ENCODE measurements around the gene GRID1. TPM values are rescaled to one million over a fixed set of nuclear protein-coding genes. Genes with fewer than 3 reads are reported as not detected.
A peak's percentile ranks its signal among the peaks of the same experiment; 100 is the strongest.

GRID1 gene
- total RNA-seq, 1 experiment from 2014 or later, result 0.53 TPM

DNA sequence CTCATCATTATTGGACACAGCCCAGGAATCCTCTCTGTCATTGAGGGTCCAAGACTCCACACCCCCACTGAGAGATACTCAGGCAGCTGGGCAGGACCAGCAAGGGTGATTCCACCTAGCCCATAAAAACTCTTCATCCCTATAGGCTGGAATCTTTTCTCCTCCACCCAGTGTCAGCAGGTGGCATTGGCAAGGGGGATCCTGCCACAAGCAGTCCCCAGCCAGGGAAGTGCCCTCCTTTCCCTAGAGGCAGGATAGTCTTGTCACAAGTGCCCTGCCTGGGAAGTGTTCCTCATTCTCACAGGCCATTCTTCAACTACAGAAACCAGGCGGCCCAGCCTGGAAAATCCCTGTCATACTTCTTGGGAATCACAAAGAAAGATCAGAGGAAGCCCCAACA is 533.6 kb downstream of the GRID1 start:
- no peak for DNase-seq (ENCODE audit: low read depth, low spot score)

DNA sequence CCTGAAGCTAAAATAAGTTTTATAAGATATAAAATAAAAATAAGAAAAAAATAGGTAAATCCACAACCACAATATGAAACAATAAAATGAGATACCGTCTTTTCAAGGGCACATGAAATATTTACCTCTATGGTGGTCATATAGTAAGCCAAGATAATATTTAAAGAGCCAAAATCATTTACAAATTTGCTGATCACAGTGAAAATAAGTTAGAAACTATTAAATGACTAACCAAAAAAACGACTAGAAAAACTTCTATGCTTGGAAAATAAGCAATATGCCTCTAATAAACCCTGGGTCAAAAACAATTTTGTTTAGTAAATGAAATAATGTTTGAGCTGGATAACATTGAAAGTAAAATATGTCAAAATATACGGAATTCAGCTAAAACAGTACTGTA is 535.2 kb downstream of the GRID1 start:
- in situ Hi-C loops (cut with HindIII; ENCODE audit: low pct_unique_long_range_greater_than_20kb, low sequenced_read_pairs), result no loop called here
- DNase-seq (ENCODE audit: low read depth, low spot score), result no peak

More for the DNA sequence above, 533.6 kb downstream of the GRID1 start:
- in situ Hi-C loops (cut with HindIII; ENCODE audit: low pct_unique_long_range_greater_than_20kb, low sequenced_read_pairs), result no loop called here

DNA sequence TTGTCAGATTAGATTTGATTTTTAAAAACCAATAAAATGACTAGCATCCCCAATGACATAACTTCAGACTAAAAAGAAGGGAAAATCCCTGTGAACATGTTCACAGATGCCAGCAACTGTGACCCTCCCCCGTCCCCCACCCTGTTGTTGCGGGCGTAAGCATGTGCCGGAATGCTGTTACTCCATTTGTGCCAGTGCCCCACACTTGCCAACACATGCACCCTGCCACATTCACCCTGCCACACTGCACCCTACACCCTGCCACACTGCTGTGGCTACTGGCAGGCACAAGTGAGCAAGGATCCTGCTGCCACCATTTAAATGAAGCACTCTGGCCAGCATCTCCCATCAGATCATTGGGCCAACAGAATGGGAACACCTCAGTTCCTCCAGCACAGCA is 540.2 kb downstream of the GRID1 start:
- in situ Hi-C loops (cut with HindIII; ENCODE audit: low pct_unique_long_range_greater_than_20kb, low sequenced_read_pairs), result no loop called here

DNA sequence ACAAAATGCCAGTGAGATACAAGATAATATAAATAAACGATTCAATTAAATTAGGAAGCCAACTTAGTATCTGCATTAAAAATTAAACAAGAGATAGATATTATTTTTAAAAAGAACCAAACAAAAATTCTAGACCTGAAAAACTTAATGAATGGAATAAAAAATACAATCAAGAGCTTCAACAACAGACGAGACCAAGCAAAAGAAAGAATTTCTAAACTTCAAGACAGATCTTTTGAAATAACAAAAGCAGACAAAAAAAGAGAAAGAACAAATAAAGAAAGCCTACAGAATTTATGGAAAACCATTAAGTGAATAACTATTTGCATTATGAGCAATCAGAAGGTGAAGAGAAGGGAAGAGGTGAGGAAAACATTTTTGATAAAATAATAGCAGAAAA is 555.2 kb downstream of the GRID1 start:
- in situ Hi-C loops (cut with HindIII; ENCODE audit: low pct_unique_long_range_greater_than_20kb, low sequenced_read_pairs), result no loop called here
- no peak for DNase-seq (ENCODE audit: low read depth, low spot score)

More for the DNA sequence above, 540.2 kb downstream of the GRID1 start:
- no peak for DNase-seq (ENCODE audit: low read depth, low spot score)

DNA sequence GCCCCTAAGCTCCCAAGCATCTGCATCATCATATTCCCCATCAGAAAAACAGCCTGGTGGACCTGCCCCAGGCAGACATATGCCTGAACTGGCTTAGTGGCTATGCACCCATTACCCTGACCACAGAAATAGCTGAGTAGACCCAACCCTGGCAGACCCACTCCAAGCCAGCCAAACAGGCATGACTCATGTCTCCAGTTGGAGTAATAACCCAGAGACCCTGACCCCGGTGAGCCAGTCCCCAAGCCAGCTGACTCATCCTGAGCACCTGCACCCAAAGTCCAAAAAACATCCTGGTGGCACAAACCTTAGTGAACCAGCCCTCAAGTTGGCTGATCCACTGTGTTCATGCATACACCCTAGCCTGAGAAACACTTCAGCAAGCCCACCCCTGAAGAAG is 555.9 kb downstream of the GRID1 start:
- DNase-seq (ENCODE audit: low read depth, low spot score), result no peak
- in situ Hi-C loops (cut with HindIII; ENCODE audit: low pct_unique_long_range_greater_than_20kb, low sequenced_read_pairs), result no loop called here

DNA sequence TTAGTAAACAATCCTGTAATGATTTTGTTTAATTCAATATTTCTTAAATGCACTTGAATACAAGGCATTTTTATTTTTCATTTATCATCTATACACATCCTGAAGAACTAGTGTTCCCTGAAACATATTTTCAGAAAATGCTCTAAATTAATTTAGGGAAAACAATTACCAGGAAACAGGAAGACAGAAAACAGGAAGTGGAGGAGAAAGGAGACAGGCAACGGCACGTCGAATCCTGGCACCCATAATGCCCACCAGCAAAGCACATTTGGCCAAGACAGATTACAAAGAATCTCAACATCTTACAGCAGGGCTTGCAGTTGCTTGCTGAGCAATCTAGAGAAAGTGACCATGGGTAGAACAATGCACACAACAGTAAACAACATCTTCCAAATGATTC is 571.1 kb downstream of the GRID1 start:
- in situ Hi-C loops (cut with HindIII; ENCODE audit: low pct_unique_long_range_greater_than_20kb, low sequenced_read_pairs), result no loop called here
- no peak for DNase-seq (ENCODE audit: low read depth, low spot score)

DNA sequence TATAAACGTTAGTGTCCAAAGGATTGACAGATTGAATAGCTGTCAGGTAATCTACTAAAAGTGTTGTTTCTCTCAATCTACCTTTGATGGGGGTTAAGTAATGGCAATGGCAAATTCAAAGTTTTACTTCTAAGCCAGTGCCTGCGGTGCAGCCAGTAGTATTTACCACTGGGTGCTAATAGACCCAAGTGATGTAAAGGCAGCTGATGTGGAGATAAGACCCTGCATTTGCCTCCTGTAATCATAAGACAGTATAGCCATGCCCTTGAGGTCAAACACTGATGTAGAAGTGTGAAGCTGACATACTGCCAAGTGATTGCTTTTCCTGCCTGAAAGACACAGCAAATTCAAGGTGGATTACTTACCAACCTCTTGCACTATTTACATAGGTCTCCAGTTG is 572.0 kb downstream of the GRID1 start:
- in situ Hi-C loops (cut with HindIII; ENCODE audit: low pct_unique_long_range_greater_than_20kb, low sequenced_read_pairs), result no loop called here
- no peak for DNase-seq (ENCODE audit: low read depth, low spot score)

DNA sequence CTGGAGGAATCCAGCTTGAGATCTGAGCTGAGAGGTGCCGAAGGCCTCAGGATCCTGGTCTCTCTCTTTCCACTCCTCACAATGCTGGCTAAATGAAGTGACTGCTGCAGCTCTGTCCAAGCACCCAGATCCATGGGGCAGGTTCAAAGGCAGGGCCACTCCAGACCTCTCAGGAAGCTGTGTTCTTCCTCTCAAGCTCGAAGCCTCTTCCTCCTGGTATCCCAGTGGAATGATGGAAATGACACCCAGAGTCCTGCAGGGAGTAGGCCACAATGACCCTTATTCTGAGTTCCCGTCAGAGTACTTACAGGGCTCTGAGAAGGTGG is 574.1 kb downstream of the GRID1 start:
- in situ Hi-C loops (cut with HindIII; ENCODE audit: low pct_unique_long_range_greater_than_20kb, low sequenced_read_pairs), result no loop called here
- DNase-seq (ENCODE audit: low read depth, low spot score), result no peak

DNA sequence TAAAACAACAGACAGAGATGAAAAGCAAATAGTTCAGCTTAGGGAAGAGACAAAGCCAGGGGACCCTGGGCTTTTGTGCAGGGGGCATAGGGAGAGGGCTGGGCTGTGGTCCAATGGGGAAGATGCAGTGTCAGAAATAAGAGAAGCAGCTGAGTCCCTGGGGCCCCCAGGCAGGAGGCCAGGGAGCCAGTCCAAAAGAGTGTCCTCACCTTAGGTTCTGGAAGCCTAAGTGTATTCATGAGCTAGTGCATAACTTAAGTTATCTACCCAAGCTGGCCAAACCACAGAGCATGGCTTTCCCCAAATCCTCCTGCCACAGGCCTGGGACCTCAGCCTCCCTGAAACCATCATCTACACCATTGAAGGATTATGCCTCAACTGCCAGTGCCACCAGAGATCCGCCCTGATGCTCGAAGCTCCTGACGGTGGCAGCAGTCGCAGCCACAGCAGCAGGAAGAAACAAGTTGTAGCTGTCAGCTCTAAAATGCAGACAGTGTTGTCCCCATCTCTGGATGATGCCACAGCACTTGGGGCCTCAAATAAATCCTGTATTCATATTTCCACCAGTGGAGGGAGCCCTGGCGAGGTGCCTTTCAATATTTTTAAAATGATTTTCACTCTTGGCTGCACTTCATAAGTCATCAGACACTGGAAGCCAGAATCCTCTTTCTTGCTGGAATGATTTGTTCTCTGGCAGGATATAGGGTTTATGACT is 574.6 kb downstream of the GRID1 start:
- in situ Hi-C loops (cut with HindIII; ENCODE audit: low pct_unique_long_range_greater_than_20kb, low sequenced_read_pairs), result no loop called here
- peak; percentile 13 for DNase-seq (ENCODE audit: low read depth, low spot score)

DNA sequence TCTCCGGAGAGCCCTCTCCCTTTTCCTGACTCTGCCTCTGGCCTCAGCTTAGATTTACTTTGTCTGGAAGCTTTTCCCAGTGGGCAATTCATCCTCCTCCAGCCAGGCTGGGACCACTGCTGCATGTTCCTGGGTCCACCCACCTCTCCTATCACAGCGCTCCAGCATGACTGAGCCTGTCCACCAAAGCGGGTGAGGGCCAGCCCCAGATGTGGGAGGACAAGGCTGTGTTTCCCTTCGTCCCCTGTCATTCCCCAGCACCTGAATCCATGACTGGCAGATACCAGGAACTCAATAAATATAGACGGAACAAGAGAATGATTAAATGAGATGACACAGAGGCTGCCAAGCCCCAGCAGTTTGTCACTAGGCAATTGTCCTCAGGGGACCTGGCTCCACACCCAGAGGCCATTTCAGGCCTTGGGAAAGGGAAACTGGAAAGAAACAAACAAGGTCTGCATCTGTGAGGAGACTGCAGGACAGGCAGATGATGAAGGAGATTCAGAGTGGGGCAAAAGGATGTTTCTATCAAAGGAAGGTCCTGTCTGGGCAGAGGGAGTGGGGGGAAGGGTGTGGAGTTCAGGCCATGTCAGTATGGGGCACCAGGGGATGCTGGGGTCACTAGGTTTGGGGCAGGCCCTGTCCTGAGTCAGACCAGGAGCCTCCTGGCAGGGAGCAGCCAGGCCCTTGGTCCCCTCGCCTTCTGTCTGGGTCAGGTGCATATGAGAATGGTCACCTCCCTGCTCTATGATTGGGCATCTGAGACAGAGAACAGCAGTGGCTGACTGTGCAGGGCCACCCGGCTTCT is 576.4 kb downstream of the GRID1 start:
- in situ Hi-C loops (cut with HindIII; ENCODE audit: low pct_unique_long_range_greater_than_20kb, low sequenced_read_pairs), result no loop called here

DNA sequence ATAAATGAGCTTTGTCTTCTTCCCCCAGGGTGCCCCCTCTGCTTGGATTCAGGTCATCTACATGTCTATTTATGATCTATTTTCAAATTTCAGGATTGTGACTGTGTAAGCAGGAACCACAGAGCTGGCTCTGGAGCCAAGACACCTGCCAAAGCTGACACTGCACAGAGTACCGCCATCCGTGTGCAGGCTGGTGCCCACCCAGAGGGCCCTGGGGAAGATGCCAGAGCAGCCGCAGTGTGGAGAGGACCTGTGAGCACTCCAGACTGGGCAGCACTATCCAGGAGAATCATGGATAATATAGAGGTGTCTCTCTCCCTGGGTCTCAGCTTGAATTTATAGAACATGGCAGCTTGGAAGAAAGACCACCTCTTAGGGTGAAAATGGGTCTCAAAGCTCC is 577.5 kb downstream of the GRID1 start:
- no peak for DNase-seq (ENCODE audit: low read depth, low spot score)
- in situ Hi-C loops (cut with HindIII; ENCODE audit: low pct_unique_long_range_greater_than_20kb, low sequenced_read_pairs), result no loop called here

More for the DNA sequence above, 576.4 kb downstream of the GRID1 start:
- DNase-seq (ENCODE audit: low read depth, low spot score), result no peak

DNA sequence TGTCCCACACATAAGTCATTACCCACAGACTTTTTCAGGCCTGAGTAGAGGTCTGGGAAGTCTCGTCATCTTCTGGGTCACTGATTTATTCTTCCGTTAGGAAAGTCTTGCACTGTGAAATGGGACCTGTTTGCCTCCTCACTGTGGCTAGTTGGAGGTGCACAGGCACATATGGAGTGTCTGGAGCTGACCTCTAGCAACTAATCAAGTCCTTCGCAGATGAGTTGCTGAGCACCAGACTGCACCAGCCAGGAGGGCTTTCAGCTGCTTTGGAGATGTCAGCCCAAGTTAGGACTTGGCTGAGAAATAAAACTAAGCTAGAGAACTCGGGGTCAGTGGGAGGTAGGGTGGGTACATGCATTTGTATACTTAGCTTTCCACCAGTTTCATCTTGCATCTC is 578.0 kb downstream of the GRID1 start:
- DNase-seq (ENCODE audit: low read depth, low spot score), result no peak
- in situ Hi-C loops (cut with HindIII; ENCODE audit: low pct_unique_long_range_greater_than_20kb, low sequenced_read_pairs), result no loop called here

DNA sequence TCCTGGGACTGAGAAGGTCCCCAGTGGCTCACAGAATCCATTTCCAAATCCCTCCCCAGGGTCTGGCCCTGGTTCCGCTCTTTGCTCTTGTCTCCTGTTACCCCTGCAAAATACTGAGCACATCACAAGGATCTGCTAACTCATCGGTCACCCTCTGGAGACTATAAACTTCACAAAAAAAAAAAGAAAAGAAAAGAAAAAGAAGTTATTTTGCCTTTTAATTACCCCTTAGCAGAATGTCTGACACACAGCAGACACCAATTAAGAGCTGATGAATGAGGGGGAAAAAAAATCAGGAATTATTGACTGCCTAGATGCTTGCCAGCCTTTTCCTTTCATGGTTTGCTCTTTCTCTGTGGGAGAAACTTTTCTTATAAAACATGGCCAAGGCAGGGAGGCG is 578.7 kb downstream of the GRID1 start:
- no peak for DNase-seq (ENCODE audit: low read depth, low spot score)
- in situ Hi-C loops (cut with HindIII; ENCODE audit: low pct_unique_long_range_greater_than_20kb, low sequenced_read_pairs), result no loop called here

DNA sequence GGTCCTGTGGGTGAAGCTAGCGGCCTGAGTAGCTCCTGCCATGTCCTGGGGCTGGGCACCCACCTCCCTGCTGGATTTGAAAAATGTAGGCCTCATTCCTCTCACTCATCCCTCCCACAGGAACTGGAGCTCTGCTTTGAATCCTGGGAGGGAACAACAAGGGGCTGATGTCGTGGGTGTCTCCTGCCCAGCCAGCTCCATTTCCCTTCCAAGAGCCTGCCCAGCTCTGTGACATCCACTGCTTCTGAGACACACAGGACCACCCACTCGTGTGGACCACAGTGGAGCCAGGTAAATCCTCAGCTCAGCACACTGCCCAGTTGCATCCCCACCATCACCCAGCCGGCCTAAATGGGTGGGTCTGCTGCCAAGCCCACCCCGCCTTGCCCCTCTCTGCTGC is 579.2 kb downstream of the GRID1 start:
- in situ Hi-C loops (cut with HindIII; ENCODE audit: low pct_unique_long_range_greater_than_20kb, low sequenced_read_pairs), result no loop called here
- DNase-seq (ENCODE audit: low read depth, low spot score), result no peak

DNA sequence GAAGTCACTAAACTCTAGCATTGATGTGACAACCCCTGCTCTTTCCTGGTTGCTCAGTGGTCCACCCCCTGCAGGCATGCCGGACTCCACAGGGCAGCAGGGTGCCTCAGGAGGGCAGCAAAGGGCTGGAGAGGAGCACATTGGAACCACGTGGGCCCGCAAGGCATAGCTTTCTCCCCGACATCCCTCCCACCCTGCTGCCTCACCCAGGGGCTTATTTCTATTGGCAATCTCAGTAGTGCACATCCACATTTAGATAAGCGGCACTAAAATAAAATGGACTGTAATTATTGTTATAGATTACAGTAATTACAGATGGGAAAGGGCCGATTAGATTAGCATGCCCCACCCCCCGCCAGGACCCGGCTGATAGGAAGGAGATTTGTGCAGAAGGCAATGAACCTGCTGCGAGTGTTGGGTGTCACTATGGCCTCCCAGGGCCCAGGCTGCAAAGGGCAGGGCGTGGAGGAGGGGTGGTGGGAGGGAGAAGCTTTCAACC is 580.1 kb downstream of the GRID1 start:
- in situ Hi-C loops (cut with HindIII; ENCODE audit: low pct_unique_long_range_greater_than_20kb, low sequenced_read_pairs), result no loop called here
- peak; percentile 34 for DNase-seq (ENCODE audit: low read depth, low spot score)

DNA sequence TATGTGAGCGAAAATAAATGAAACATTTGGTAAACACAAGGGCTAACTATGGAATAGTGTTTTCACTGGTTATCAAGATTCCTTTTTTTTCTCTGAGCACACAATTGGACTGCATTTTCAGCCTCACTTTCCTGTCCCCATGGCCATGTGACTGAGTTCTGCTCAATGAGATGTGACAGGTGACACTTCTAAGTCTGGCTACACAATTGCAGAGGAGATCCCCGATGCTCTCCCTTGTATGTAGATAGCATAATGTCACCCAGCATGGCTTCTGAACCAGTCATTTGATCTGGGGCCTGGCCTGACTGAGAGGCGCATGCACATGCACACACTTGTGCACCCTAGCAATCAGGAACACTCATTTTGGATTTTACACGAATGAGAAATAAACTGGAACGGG is 581.8 kb downstream of the GRID1 start:
- in situ Hi-C loops (cut with HindIII; ENCODE audit: low pct_unique_long_range_greater_than_20kb, low sequenced_read_pairs), result no loop called here
- DNase-seq (ENCODE audit: low read depth, low spot score), result no peak

DNA sequence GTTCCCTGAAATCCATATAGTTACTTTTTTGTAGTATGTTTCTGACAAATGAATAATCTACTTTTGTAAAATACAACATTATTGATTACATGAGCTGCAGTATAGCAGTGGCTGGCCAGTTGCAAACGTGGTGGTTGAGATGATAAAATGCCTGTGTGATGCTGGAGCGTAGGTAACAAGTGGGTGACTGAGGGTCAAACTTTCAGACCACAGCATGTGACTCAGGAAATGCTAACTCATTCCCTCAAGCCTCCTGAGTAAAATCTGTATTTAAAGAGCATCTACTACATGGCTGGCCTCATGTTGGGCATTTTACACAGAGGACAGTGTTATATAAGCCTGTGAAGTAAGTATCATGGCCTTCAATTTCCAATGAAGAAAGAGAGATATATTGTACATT is 585.2 kb downstream of the GRID1 start:
- DNase-seq (ENCODE audit: low read depth, low spot score), result no peak
- in situ Hi-C loops (cut with HindIII; ENCODE audit: low pct_unique_long_range_greater_than_20kb, low sequenced_read_pairs), result no loop called here

DNA sequence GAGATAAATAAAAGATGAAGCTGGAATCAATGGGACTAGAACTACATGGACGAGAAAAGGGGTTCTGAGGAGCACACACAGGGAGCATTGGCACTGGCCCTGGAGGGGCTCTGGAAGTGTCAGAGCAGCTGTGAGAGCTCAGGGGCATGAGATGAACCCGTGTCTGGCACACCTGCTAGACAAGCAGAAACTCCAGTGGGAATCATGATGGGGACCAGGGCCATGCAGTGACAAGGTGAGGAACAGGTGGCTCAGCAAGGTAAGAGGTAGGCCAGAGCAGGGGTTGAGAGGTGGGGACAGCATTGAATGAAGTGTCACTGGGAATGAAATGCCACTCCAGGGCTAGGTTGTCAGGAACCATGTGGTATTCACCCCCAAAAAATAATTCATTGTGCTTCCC is 588.5 kb downstream of the GRID1 start:
- in situ Hi-C loops (cut with HindIII; ENCODE audit: low pct_unique_long_range_greater_than_20kb, low sequenced_read_pairs), result no loop called here
- no peak for DNase-seq (ENCODE audit: low read depth, low spot score)

DNA sequence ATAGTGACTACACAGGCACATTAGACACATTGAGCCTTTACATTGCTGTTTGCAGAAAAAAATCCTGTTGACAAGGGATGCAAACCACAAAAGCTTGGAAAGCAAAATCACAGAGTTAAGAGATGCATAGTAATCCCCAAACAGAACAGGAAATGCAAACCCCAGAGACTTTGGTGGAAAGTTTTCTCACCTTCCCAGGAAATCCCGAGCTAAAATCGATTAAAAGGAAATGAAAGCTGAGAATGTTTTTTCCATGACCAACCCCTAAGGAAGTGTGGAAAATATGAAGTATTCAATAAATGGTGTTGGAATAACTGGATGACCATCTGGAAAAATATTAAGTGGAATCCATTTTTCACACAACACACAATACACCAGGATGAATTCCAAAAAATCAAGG is 598.7 kb downstream of the GRID1 start:
- in situ Hi-C loops (cut with HindIII; ENCODE audit: low pct_unique_long_range_greater_than_20kb, low sequenced_read_pairs), result no loop called here
- no peak for DNase-seq (ENCODE audit: low read depth, low spot score)
